ENCODE data around the gene LRMDA. TPM values are rescaled to one million over a fixed set of nuclear protein-coding genes. Genes with fewer than 3 reads are reported as not detected.
A peak's percentile ranks its signal among the peaks of the same experiment; 100 is the strongest.

LRMDA gene
- total RNA-seq, 1 experiment from 2014 or later = 0.24 TPM

- Histone ChIP-seq H3K4me3 (no peak overlapping the region), H3K27me3 (0 out of 2 replicates have a peak, but pooled peaks cover 3% of the 10 kb centered on the region)
- no peak for DNase-seq
Observed at GRCh38 chr10:76080991-76081390, 649.6 kb downstream of the LRMDA start.

GRCh38 chr10:76082232-76082631 is 650.8 kb downstream of the LRMDA start:
- no peak overlapping the region for H3K4me3 ChIP-seq
- no peaks in the 10 kb centered on the region for H3K36me3 ChIP-seq
- H3K4me1 ChIP-seq = peaks cover 6% of the 10 kb centered on the region; the same call in 1 of the 2 replicates
- no peak overlapping the region for H3K27ac ChIP-seq
- H3K27me3 ChIP-seq = 0 out of 2 replicates have a peak, but pooled peaks cover 3% of the 10 kb centered on the region
- no peaks in the 10 kb centered on the region for H3K9me3 ChIP-seq (replicated peaks)
- DNase-seq = no peak

More at GRCh38 chr10:76080991-76081390, 649.6 kb downstream of the LRMDA start:
- H3K4me1 ChIP-seq = peaks cover 2% of the 10 kb centered on the region; the same call in 1 of the 2 replicates
- no peaks in the 10 kb centered on the region for H3K36me3 ChIP-seq
- no peak overlapping the region for H3K27ac ChIP-seq
- no peaks in the 10 kb centered on the region for H3K9me3 ChIP-seq (replicated peaks)

GRCh38 chr10:76082956-76083355 is 651.5 kb downstream of the LRMDA start:
- Histone ChIP-seq H3K4me1 (peaks cover 6% of the 10 kb centered on the region; the same call in 1 of the 2 replicates), H3K27me3 (0 out of 2 replicates have a peak, but pooled peaks cover 3% of the 10 kb centered on the region), H3K4me3 (no peak overlapping the region), H3K36me3 (no peaks in the 10 kb centered on the region), H3K27ac (no peak overlapping the region), H3K9me3 (replicated peaks) (no peaks in the 10 kb centered on the region)
- no peak for DNase-seq

GRCh38 chr10:76085002-76085816 is 653.8 kb downstream of the LRMDA start:
- Histone ChIP-seq H3K27me3 (0 out of 2 replicates have a peak, but pooled peaks cover 3% of the 10 kb centered on the region), H3K4me3 (no peak overlapping the region), H3K9me3 (replicated peaks) (no peaks in the 10 kb centered on the region), H3K4me1 (peaks cover 6% of the 10 kb centered on the region; the same call in 1 of the 2 replicates), H3K27ac (no peak overlapping the region), H3K36me3 (no peaks in the 10 kb centered on the region)
- DNase-seq = no peak

GRCh38 chr10:76085817-76086167 is 654.4 kb downstream of the LRMDA start:
- peak overlapping the region; percentile 42 for H3K27ac ChIP-seq

GRCh38 chr10:76086170-76086760 is 654.8 kb downstream of the LRMDA start:
- H3K4me3 ChIP-seq = no peak overlapping the region
- peak overlapping the region; percentile 42 for H3K27ac ChIP-seq

More at GRCh38 chr10:76085817-76086167, 654.4 kb downstream of the LRMDA start:
- Histone ChIP-seq H3K27me3 (0 out of 2 replicates have a peak, but pooled peaks cover 3% of the 10 kb centered on the region), H3K36me3 (no peaks in the 10 kb centered on the region), H3K4me1 (peaks cover 6% of the 10 kb centered on the region; the same call in 1 of the 2 replicates), H3K9me3 (replicated peaks) (no peaks in the 10 kb centered on the region), H3K4me3 (no peak overlapping the region)
- peak; percentile 10 to 36 for DNase-seq

GRCh38 chr10:76086761-76087639 is 655.6 kb downstream of the LRMDA start:
- H3K4me3 ChIP-seq = no peak overlapping the region
- peak overlapping the region; percentile 42 for H3K27ac ChIP-seq
- peak; percentile 40 to 65 for DNase-seq

More at GRCh38 chr10:76086170-76086760, 654.8 kb downstream of the LRMDA start:
- Histone ChIP-seq H3K9me3 (replicated peaks) (no peaks in the 10 kb centered on the region), H3K4me1 (peaks cover 6% of the 10 kb centered on the region; the same call in 1 of the 2 replicates), H3K36me3 (no peaks in the 10 kb centered on the region), H3K27me3 (0 out of 2 replicates have a peak, but pooled peaks cover 3% of the 10 kb centered on the region)
- DNase-seq = no peak

GRCh38 chr10:76088008-76088407 is 656.6 kb downstream of the LRMDA start:
- Histone ChIP-seq H3K4me1 (peaks cover 6% of the 10 kb centered on the region; the same call in 1 of the 2 replicates), H3K27me3 (no peaks in the 10 kb centered on the region), H3K9me3 (replicated peaks) (no peaks in the 10 kb centered on the region), H3K27ac (no peak overlapping the region), H3K36me3 (no peaks in the 10 kb centered on the region), H3K4me3 (no peak overlapping the region)
- DNase-seq = no peak

More at GRCh38 chr10:76086761-76087639, 655.6 kb downstream of the LRMDA start:
- H3K36me3 ChIP-seq = no peaks in the 10 kb centered on the region
- no peaks in the 10 kb centered on the region for H3K27me3 ChIP-seq
- peaks cover 6% of the 10 kb centered on the region; the same call in 1 of the 2 replicates for H3K4me1 ChIP-seq
- no peaks in the 10 kb centered on the region for H3K9me3 ChIP-seq (replicated peaks)

GRCh38 chr10:76088980-76089379 is 657.6 kb downstream of the LRMDA start:
- no peak for DNase-seq
- Histone ChIP-seq H3K27me3 (no peaks in the 10 kb centered on the region), H3K4me3 (no peak overlapping the region), H3K36me3 (no peaks in the 10 kb centered on the region), H3K27ac (no peak overlapping the region), H3K9me3 (replicated peaks) (no peaks in the 10 kb centered on the region), H3K4me1 (peaks cover 6% of the 10 kb centered on the region; the same call in 1 of the 2 replicates)

- Histone ChIP-seq H3K9me3 (replicated peaks) (no peaks in the 10 kb centered on the region), H3K4me1 (peaks cover 6% of the 10 kb centered on the region; the same call in 1 of the 2 replicates), H3K27ac (no peak overlapping the region), H3K27me3 (no peaks in the 10 kb centered on the region), H3K4me3 (no peak overlapping the region), H3K36me3 (no peaks in the 10 kb centered on the region)
- no peak for DNase-seq
Observed at GRCh38 chr10:76089556-76090180, 658.2 kb downstream of the LRMDA start.

- no peaks in the 10 kb centered on the region for H3K9me3 ChIP-seq (replicated peaks)
- H3K4me3 ChIP-seq = no peak overlapping the region
- no peak overlapping the region for H3K27ac ChIP-seq
- no peaks in the 10 kb centered on the region for H3K4me1 ChIP-seq
- no peak for DNase-seq
- H3K36me3 ChIP-seq = no peaks in the 10 kb centered on the region
- no peaks in the 10 kb centered on the region for H3K27me3 ChIP-seq
Observed at GRCh38 chr10:76091926-76092325, 660.5 kb downstream of the LRMDA start.

- H3K4me3 ChIP-seq = no peak overlapping the region
- no peaks in the 10 kb centered on the region for H3K36me3 ChIP-seq
- no peak overlapping the region for H3K27ac ChIP-seq
- DNase-seq = no peak
- H3K27me3 ChIP-seq = no peaks in the 10 kb centered on the region
- H3K4me1 ChIP-seq = no peaks in the 10 kb centered on the region
- H3K9me3 ChIP-seq (replicated peaks) = no peaks in the 10 kb centered on the region
Observed at GRCh38 chr10:76106611-76107010, 675.2 kb downstream of the LRMDA start.

GRCh38 chr10:76108563-76109359 is 677.3 kb downstream of the LRMDA start:
- Histone ChIP-seq H3K27me3 (no peaks in the 10 kb centered on the region), H3K36me3 (no peaks in the 10 kb centered on the region), H3K9me3 (replicated peaks) (no peaks in the 10 kb centered on the region), H3K27ac (no peak overlapping the region), H3K4me1 (no peaks in the 10 kb centered on the region), H3K4me3 (no peak overlapping the region)
- DNase-seq = no peak

Measured in SJCRH30 (cell line).